A549 (cell line): Measurements from ENCODE around the gene XPO1. TPM values are rescaled to one million over a fixed set of nuclear protein-coding genes. Genes with fewer than 3 reads are reported as not detected.

Experiments used
- ATAC-seq, 2 experiments: fragments of 200-7000 bp in 1 of 2; fragments of >200 bp in 1 of 2; cut with Nextera tagmentation in 1 of 2; cut with Tn5 transposase in 1 of 2; 3 replicates each; pipeline versions ENCODE4 v1.8.0 to v1.9.1; 2018 to 2020; ENCODE audit warnings: mild to moderate bottlenecking in 1 of 2, moderate library complexity in 1 of 2
- CTCF ChIA-PET: fragments of 300-600 bp; sonication (Branson Sonifier 250); formaldehyde crosslinking; extraction: SDS; loops from one replicate; lab custom pipeline; 2021; ENCODE audit warnings: antibody characterized with exemption, inconsistent platforms; lab: Yijun Ruan, JAX
- POLR2A ChIA-PET: fragments of 350-600 bp; formaldehyde crosslinking; extraction: SDS; loops from one replicate; lab custom pipeline; 2021; ENCODE audit warnings: antibody characterized with exemption, inconsistent platforms; lab: Yijun Ruan, JAX
- DNase-seq, 2 experiments: peaks; one replicate each; pipeline versions ENCODE4 v3.0.0 to v3.0.0-alpha.2; 2011 to 2016; ENCODE audit warnings: low read depth in 1 of 2, low spot score in 1 of 2
- FAIRE-seq: peaks from 2 replicates; lab custom pipeline; 2011; peaks lifted over from hg19 to GRCh38; lab: Jason Lieb, UNC
- H3K27ac ChIP-seq, 2 experiments: fragments of >200 bp; sonication (Bioruptor Twin); formaldehyde crosslinking; 3 replicates each; pipeline ENCODE4 v1.5.1; 2016 to 2017
- H3K4me1 ChIP-seq: fragments of >200 bp; sonication (Bioruptor Twin); formaldehyde crosslinking; 3 replicates; pipeline ENCODE4 v1.6.1; 2016
- H3K4me2 ChIP-seq: fragments of >200 bp; sonication (Bioruptor Twin); formaldehyde crosslinking; 3 replicates; pipeline ENCODE4 v1.6.1; 2016
- H3K4me3 ChIP-seq: fragments of >200 bp; sonication (Bioruptor Twin); formaldehyde crosslinking; 3 replicates; pipeline ENCODE4 v1.5.1; 2016
- H3K9me3 ChIP-seq: fragments of >200 bp; sonication (Bioruptor Twin); formaldehyde crosslinking; 3 replicates; pipeline ENCODE4 v1.6.1; 2016
- CBX2 ChIP-seq: fragments of 200-600 bp; sonication (generic); IDR thresholded peaks from 2 replicates; pipeline ENCODE4 v1.6.1; 2016; ENCODE audit warnings: low read depth, mild to moderate bottlenecking, borderline replicate concordance
- CBX8 ChIP-seq: fragments of 200-600 bp; sonication (generic); IDR thresholded peaks from 2 replicates; pipeline ENCODE4 v1.6.1; 2016
- CEBPB ChIP-seq, 2 experiments: fragments of >200 bp in 1 of 2; sonication (Bioruptor Twin) in 1 of 2; formaldehyde crosslinking in 1 of 2; IDR thresholded peaks; 2 replicates each; pipeline ENCODE4 v1.6.1; 2012 to 2016
- EHF ChIP-seq: fragments of 250-450 bp; sonication (Bioruptor Pico); IDR thresholded peaks from 2 replicates; pipeline ENCODE4 v1.5.0; 2020; ENCODE audit warnings: mild to moderate bottlenecking
- EHMT2 ChIP-seq: fragments of 200-600 bp; sonication (generic); IDR thresholded peaks from 2 replicates; pipeline ENCODE4 v1.6.1; 2016; ENCODE audit warnings: antibody characterized with exemption, low read depth, mild to moderate bottlenecking, moderate library complexity
- ESRRA ChIP-seq: fragments of 150-350 bp; IDR thresholded peaks from 2 replicates; pipeline ENCODE4 v1.6.1; 2014; ENCODE audit warnings: mild to moderate bottlenecking, low read length, borderline replicate concordance
- FOSB ChIP-seq: fragments of 250-450 bp; sonication (Bioruptor Pico); IDR thresholded peaks from 2 replicates; pipeline ENCODE4 v1.5.0; 2020; ENCODE audit warnings: mild to moderate bottlenecking, moderate library complexity
- FOXS1 ChIP-seq: fragments of 250-450 bp; sonication (Bioruptor Pico); IDR thresholded peaks from 2 replicates; pipeline ENCODE4 v1.5.0; 2020; ENCODE audit warnings: mild to moderate bottlenecking, moderate library complexity
- GATA3 ChIP-seq: IDR thresholded peaks from 2 replicates; pipeline ENCODE4 v1.6.1; 2012; ENCODE audit warnings: borderline replicate concordance
- HDAC2 ChIP-seq: fragments of 200-600 bp; sonication (generic); IDR thresholded peaks from 2 replicates; pipeline ENCODE4 v1.6.1; 2016
- HOXA7 ChIP-seq: fragments of 250-450 bp; sonication (Bioruptor Pico); IDR thresholded peaks from 2 replicates; pipeline ENCODE4 v1.5.0; 2020; ENCODE audit warnings: mild to moderate bottlenecking, moderate library complexity
- HOXB5 ChIP-seq: fragments of 250-450 bp; sonication (Bioruptor Pico); IDR thresholded peaks from 2 replicates; pipeline ENCODE4 v1.5.0; 2020; ENCODE audit warnings: mild to moderate bottlenecking, moderate library complexity
- JUN ChIP-seq, 2 experiments: fragments of >200 bp; sonication (Bioruptor Twin); formaldehyde crosslinking; IDR thresholded peaks; 2 replicates in 1 of 2; 3 replicates in 1 of 2; pipeline ENCODE4 v1.6.1; 2016 to 2017
- JUNB ChIP-seq: fragments of >200 bp; sonication (Bioruptor Twin); formaldehyde crosslinking; IDR thresholded peaks from 2 replicates; pipeline ENCODE4 v1.6.1; 2016
- MAFK ChIP-seq: fragments of 450-650 bp; IDR thresholded peaks from 2 replicates; pipeline ENCODE4 v1.6.1; 2014; ENCODE audit not compliant: partially characterized antibody
- MYC ChIP-seq: IDR thresholded peaks from 2 replicates; pipeline ENCODE4 v1.6.1; 2012; ENCODE audit warnings: mild to moderate bottlenecking, inconsistent platforms, low read length, improper control_type of control experiment, borderline replicate concordance
- NFE2L2 ChIP-seq: fragments of 150-350 bp; conservative IDR thresholded peaks from 2 replicates; pipeline ENCODE4 v1.6.1; 2014; ENCODE audit warnings: low read length
- NPAS2 ChIP-seq: fragments of 250-450 bp; sonication (Bioruptor Pico); IDR thresholded peaks from 2 replicates; pipeline ENCODE4 v1.8.0; 2022; ENCODE audit warnings: mild to moderate bottlenecking, moderate library complexity, borderline replicate concordance
- PHF8 ChIP-seq: fragments of 200-600 bp; sonication (generic); IDR thresholded peaks from 2 replicates; pipeline ENCODE4 v1.6.1; 2016; ENCODE audit warnings: low read depth, mild to moderate bottlenecking, antibody characterized with exemption, moderate library complexity, borderline replicate concordance
- POLR2A ChIP-seq: IDR thresholded peaks from 2 replicates; pipeline ENCODE4 v1.6.1; 2012; ENCODE audit warnings: mild to moderate bottlenecking, low read length
- RCOR1 ChIP-seq: fragments of 150-350 bp; IDR thresholded peaks from 2 replicates; pipeline ENCODE4 v1.6.1; 2014; ENCODE audit warnings: antibody characterized with exemption, low read length, low read depth
- RNF2 ChIP-seq: fragments of 200-600 bp; sonication (generic); IDR thresholded peaks from 2 replicates; pipeline ENCODE4 v1.6.1; 2016; ENCODE audit warnings: low read depth, mild to moderate bottlenecking, antibody characterized with exemption, moderate library complexity, borderline replicate concordance
- SREBF2 ChIP-seq: fragments of 450-650 bp; IDR thresholded peaks from 2 replicates; pipeline ENCODE4 v1.6.1; 2014; ENCODE audit warnings: mild to moderate bottlenecking, moderate library complexity
- TFCP2L1 ChIP-seq: fragments of 250-450 bp; sonication (Bioruptor Pico); IDR thresholded peaks from 2 replicates; pipeline ENCODE4 v1.5.0; 2021; ENCODE audit warnings: mild to moderate bottlenecking
- ZSCAN20 ChIP-seq: fragments of 250-450 bp; sonication (Bioruptor Pico); IDR thresholded peaks from 2 replicates; pipeline ENCODE4 v1.8.0; 2022; ENCODE audit warnings: mild to moderate bottlenecking, moderate library complexity
- WGBS: methylation state at CpG from one replicate; pipeline ENCODE4 v1.1.6; 2017; ENCODE audit errors: missing lambda C conversion rate; 5-methylcytosine and 5-hydroxymethylcytosine counted together
- polyA plus RNA-seq, 4 experiments: library from polyadenylated mRNA; depleted of rRNA in 3 of 4; stranded (reverse); fragments of >200 nt; fragmentation: RNase III in 1 of 4; extraction: RNeasy Plus Mini Kit Qiagen cat#74134 plus additional on column Dnase treatment in 1 of 4; gene quantifications; 2 replicates in 3 of 4; 3 replicates in 1 of 4; pipeline ENCODE4 v1.2.3, GENCODE V29; 2011 to 2017
- TF ChIP-seq, protein P1 (sequence below): fragments of 250-450 bp; sonication (Bioruptor Pico); IDR thresholded peaks from 2 replicates; pipeline ENCODE4 v1.5.0; 2021; ENCODE audit warnings: mild to moderate bottlenecking, moderate library complexity, borderline replicate concordance
- TF ChIP-seq, protein P2 (sequence below): IDR thresholded peaks from 2 replicates; pipeline ENCODE4 v1.6.1; 2012
- TF ChIP-seq, protein P3 (sequence below): fragments of 150-350 bp; IDR thresholded peaks from 2 replicates; pipeline ENCODE4 v1.6.1; 2014; ENCODE audit warnings: low read depth, mild to moderate bottlenecking, low read length
- TF ChIP-seq, protein P4 (sequence below): fragments of 450-650 bp; IDR thresholded peaks from 2 replicates; pipeline ENCODE4 v1.6.1; 2014; ENCODE audit warnings: antibody characterized with exemption

The XPO1 gene
- polyA plus RNA-seq, 2 of the 4 experiments (the other 2 are of a cell fraction), result 152 to 216 TPM

DNA sequence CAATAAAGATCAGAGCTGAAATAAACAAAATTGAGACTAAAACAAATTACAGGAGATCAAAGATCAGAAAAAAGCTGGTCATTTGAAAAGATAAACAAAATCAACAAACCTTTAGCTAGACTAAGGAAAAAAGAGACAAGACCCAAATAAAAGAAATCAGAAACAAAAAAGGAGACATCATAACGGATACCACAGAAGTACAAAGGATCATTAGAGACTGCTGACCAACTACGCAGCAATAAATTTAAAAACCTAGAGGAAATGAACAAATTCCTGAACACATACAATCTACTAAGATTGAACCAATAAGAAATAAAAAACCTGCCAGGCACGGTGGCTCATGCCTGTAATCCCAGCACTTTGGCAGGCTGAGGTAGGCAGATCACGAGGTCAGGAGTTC lies 101.0 kb downstream of the XPO1 start:
- no peak for DNase-seq
- ChIA-PET CTCF (interaction anchor here (0.6 to 2.7 kb wide), 2 partner anchors 11 to 25 kb away, joined by 3 to 14 read pairs; no protein-coding TSS in a partner anchor), POLR2A (no interaction called here)
- H3K9me3 ChIP-seq, result no peaks in the 10 kb centered on the region
- H3K4me2 ChIP-seq, result no peak overlapping the region; the same call in 2 of the 3 replicates
- H3K4me3 ChIP-seq, result no peak overlapping the region
- H3K4me1 ChIP-seq, result peaks cover 52% of the 10 kb centered on the region
- no peak for FAIRE-seq
- no peak for ATAC-seq
- no peak for TF ChIP-seq NPAS2 (CRISPR knock-in tag)
- TF ChIP-seq JUNB, result no peak
- TF ChIP-seq RCOR1, result no peak
- TF ChIP-seq HOXA7 (CRISPR knock-in tag), result no peak
- no peak for TF ChIP-seq ZSCAN20 (CRISPR knock-in tag)
- TF ChIP-seq MYC, result no peak
- TF ChIP-seq RNF2, result no peak
- TF ChIP-seq PHF8, result no peak
- TF ChIP-seq ESRRA, result no peak
- TF ChIP-seq EHMT2, result no peak
- no peak for TF ChIP-seq EHF (CRISPR knock-in tag)
- no peak for TF ChIP-seq CBX8
- TF ChIP-seq GATA3, result no peak
- no peak for TF ChIP-seq CBX2
- no peak for TF ChIP-seq MAFK
- no peak for TF ChIP-seq FOSB
- TF ChIP-seq, protein P1, sequence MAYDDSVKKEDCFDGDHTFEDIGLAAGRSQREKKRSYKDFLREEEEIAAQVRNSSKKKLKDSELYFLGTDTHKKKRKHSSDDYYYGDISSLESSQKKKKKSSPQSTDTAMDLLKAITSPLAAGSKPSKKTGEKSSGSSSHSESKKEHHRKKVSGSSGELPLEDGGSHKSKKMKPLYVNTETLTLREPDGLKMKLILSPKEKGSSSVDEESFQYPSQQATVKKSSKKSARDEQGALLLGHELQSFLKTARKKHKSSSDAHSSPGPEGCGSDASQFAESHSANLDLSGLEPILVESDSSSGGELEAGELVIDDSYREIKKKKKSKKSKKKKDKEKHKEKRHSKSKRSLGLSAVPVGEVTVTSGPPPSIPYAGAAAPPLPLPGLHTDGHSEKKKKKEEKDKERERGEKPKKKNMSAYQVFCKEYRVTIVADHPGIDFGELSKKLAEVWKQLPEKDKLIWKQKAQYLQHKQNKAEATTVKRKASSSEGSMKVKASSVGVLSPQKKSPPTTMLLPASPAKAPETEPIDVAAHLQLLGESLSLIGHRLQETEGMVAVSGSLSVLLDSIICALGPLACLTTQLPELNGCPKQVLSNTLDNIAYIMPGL (CRISPR knock-in tag), result no peak
- TF ChIP-seq, protein P2, sequence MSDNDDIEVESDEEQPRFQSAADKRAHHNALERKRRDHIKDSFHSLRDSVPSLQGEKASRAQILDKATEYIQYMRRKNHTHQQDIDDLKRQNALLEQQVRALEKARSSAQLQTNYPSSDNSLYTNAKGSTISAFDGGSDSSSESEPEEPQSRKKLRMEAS, result no peak
- TF ChIP-seq HOXB5 (CRISPR knock-in tag), result no peak
- no peak for TF ChIP-seq HDAC2
- TF ChIP-seq, all 56 proteins: peak for 0
- H3K27ac ChIP-seq, result no peak overlapping the region
- 77% methylated on average over 4 of the region's 4 CpGs for WGBS

DNA sequence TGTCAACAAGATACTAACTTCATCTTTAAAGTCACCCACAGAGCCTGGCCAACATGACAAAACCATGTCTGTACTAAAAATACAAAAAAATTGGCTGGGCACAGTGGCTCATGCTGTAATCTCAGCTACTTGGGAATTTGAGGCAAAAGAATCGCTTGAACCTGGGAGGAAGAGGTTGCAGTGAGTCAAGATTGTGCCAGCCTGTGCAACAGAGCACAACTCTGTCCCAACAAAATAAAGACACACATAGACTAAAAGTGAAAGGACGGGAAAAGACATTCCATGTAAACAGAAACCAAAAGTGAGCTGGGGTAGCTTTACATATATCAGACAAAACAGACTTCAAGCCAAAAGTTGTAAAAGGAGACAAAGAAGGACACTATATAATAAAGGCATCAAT lies 102.1 kb downstream of the XPO1 start:
- H3K4me3 ChIP-seq, result no peak overlapping the region
- WGBS, result 90% methylated on average over 2 of the region's 2 CpGs
- FAIRE-seq (no peak), ATAC-seq (no peak), DNase-seq (no peak)
- no peaks in the 10 kb centered on the region for H3K9me3 ChIP-seq
- H3K4me2 ChIP-seq, result peak overlapping the region; percentile 4; the same call in 2 of the 3 replicates
- POLR2A ChIA-PET, result no interaction called here
- H3K27ac ChIP-seq, result no peak overlapping the region
- CTCF ChIA-PET, result interaction anchor here (0.5 to 2.7 kb wide), 2 partner anchors 10 to 435 kb away, joined by 3 to 14 read pairs; no protein-coding TSS in a partner anchor
- TF ChIP-seq, protein P3, sequence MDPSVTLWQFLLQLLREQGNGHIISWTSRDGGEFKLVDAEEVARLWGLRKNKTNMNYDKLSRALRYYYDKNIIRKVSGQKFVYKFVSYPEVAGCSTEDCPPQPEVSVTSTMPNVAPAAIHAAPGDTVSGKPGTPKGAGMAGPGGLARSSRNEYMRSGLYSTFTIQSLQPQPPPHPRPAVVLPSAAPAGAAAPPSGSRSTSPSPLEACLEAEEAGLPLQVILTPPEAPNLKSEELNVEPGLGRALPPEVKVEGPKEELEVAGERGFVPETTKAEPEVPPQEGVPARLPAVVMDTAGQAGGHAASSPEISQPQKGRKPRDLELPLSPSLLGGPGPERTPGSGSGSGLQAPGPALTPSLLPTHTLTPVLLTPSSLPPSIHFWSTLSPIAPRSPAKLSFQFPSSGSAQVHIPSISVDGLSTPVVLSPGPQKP, result no peak
- no peak for TF ChIP-seq SREBF2
- TF ChIP-seq, protein P4, sequence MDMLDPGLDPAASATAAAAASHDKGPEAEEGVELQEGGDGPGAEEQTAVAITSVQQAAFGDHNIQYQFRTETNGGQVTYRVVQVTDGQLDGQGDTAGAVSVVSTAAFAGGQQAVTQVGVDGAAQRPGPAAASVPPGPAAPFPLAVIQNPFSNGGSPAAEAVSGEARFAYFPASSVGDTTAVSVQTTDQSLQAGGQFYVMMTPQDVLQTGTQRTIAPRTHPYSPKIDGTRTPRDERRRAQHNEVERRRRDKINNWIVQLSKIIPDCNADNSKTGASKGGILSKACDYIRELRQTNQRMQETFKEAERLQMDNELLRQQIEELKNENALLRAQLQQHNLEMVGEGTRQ, result no peak
- TF ChIP-seq CEBPB (IDR thresholded peaks at IDR 0.05), result no peak
- no peak for TF ChIP-seq NFE2L2
- no peak for TF ChIP-seq JUN (IDR thresholded peaks at IDR 0.05)
- TF ChIP-seq ESRRA, result no peak
- no peak for TF ChIP-seq HDAC2
- no peak for TF ChIP-seq ZSCAN20 (CRISPR knock-in tag)
- no peak for TF ChIP-seq POLR2A
- no peak for TF ChIP-seq TFCP2L1 (CRISPR knock-in tag)
- no peak for TF ChIP-seq FOXS1
- H3K4me1 ChIP-seq, result peaks cover 46% of the 10 kb centered on the region
